ACHN (cell line): ENCODE data around the gene MICA.
"Not testable (repeated sequence)": the region's sequence is repeated elsewhere in the genome, so short reads cannot be mapped to it uniquely, and the experiment has no call there.

ENCODE experiments used
- DNase-seq: peaks from one replicate; pipeline ENCODE4 v3.0.0-alpha.2; 2015
- in situ Hi-C: cut with HindIII; loops from 2 replicates; pipeline ENCODE4 v1.10.0; 2017; ENCODE audit warnings: low sequenced_read_pairs, low pct_ligation_motif_present, low pct_unique_long_range_greater_than_20kb

The MICA gene

DNA sequence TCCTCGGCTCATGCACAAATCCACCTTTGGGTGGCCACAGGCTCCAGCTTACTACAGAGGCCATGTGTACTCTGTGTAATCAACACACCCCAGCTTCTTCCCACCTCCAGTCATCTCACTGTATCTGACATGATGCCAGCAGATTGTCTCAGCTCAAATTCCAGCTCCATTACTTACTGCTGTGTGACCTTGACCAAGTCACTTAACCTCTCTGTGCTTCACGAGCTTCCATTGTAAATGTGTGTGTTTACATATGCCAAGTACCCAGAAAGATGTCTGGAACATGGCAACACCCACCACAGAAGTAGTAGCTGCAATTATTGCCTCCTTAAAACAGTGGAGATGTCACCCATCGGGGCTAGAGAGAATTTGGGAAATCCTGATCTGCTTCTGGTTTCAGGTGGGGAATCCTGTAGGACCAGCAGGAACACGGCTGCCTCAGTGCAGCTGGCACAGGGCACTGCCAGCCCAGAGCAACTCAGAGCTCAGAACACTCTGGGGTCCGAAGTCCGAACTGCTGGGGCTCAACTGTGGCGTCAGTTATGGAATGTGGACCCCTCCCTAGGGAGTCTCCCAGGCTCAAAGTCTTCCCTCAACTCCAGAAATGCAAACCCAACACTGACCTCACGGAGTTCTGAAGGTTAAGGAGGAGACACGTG lies 25.2 kb upstream of the MICA start:
- no peak for DNase-seq
- in situ Hi-C loops: no loop called here

DNA sequence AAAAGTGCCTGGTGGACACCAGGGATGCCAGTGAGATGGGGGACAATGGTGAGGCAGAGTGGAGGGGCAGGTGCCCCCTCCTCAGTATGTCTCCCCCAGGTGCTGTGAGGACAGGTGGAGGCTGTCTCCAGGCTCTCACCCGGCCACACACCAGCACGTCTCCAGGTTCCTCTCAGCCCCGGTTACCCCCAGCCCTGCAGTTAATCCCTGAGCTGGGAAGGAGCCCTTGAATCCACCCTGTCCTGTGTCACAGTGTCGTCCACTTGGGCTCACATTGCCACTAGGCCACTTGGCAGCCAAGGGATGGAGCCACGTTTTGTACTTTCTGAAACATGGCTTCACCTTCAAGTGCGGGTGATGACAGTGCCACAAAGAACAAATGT lies 24.7 kb upstream of the MICA start:
- DNase-seq: no peak
- in situ Hi-C loops: no loop called here

GRCh38 chr6:31379850-31380249 lies 23.5 kb upstream of the MICA start:
- DNase-seq: no peak
- in situ Hi-C loops: no loop called here

DNA sequence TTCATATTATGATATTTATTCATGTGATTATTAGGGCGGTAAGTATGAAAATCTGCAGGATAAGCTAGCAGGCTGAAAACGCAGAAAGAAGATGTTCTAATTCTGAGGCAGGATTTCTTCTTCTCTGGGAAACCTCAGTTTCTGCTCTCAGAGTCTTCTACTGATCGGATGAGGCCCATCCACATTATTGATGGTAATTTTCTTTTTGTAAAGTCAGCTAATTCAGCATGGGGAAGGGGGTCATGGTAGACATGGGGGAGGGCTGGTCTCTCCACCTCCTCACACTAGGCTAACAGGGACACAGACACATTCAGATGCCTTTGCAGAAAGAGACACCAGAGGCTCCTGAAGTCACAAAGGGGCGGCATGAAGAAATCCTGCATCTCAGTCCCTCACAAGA lies 21.7 kb upstream of the MICA start:
- no peak for DNase-seq
- in situ Hi-C loops: no loop called here

DNA sequence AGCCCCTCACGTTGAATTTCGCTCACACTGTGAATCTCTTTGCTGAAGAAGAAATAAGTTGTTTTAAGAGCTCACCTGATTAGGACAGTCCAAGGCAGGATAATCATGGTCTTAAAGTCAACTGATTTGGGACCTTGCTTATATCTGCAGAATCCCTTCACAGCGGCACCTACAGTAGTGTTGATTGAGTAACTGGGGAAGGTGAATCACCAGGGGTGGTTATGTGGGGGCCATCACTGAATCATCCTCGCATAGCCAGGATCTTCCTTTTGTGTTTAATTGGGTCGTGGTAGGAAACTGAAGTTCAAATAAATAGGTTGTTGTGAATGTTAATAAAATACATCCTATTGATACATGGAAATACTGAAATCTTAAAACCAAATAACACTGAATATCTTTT lies 20.2 kb upstream of the MICA start:
- in situ Hi-C loops: no loop called here
- no peak for DNase-seq

- in situ Hi-C loops: no loop called here
- DNase-seq: no peak
These were observed 18.4 kb upstream of the MICA start for GRCh38 chr6:31385041-31385440.

DNA sequence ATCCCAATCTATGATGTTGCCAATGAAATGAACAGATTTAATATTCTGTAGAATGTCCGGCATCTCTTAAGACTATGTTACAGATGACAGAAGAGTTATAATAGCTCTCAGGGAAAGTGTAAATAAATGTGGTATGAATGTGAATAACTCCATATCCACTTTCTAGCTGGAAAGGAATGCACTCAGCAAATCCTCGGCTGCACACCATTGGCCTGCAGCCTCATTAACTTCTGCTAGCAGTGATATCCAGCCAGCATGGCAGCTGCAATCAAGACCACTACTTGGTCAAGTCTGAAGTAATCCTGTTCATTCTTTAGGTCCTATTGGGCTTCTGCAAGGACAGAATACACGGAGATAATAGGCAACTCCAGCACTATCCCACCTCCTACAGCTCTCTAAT lies 17.3 kb upstream of the MICA start:
- in situ Hi-C loops: no loop called here
- no peak for DNase-seq

GRCh38 chr6:31386977-31387376 lies 16.4 kb upstream of the MICA start:
- no peak for DNase-seq
- in situ Hi-C loops: no loop called here

GRCh38 chr6:31388916-31389801 lies 14.2 kb upstream of the MICA start:
- in situ Hi-C loops: not testable (repeated sequence)

DNA sequence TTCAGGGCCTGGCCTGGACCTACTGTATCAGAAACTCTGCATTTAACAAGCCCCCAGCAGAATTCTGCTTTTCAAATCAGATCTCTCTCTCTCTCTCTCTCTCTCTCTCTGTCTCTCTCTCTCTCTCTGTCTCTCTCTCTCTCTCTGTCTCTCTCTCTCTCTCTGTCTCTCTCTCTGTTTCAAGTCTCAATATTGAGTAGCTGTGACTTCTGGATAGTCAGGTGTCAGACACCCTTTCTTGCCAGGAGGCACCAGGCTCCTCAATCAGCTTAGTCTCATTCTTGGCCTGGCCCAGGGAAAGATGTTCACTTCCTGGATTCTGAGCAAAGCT lies 13.6 kb upstream of the MICA start:
- DNase-seq, in situ Hi-C loops: not testable (repeated sequence)

More at GRCh38 chr6:31388916-31389801, 14.2 kb upstream of the MICA start:
- DNase-seq: not testable (repeated sequence)

- in situ Hi-C loops: no loop called here
- DNase-seq: no peak
These were observed 9.5 kb upstream of the MICA start for GRCh38 chr6:31393932-31394331.

GRCh38 chr6:31394381-31394780 lies 9.0 kb upstream of the MICA start:
- DNase-seq: no peak
- in situ Hi-C loops: no loop called here

DNA sequence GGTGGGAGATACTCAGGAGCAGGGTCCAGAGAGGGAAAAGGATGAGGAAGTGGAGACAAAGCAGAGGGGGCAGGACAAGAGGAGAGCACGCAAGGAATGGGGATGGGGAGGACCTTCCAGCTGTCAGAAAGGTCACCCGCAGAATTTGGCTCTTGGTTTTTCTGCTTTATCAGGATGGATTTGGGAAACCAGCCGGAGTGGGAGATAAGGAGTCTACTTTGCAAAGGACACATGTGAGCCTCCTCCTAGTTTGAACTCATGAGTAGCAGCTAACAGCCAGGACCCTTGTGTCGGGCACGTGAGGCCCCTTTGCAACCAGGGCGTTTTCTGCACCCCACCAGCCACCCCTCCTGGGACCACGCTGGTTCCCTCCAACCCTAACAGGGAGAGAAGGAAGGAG lies 7.6 kb upstream of the MICA start:
- in situ Hi-C loops: no loop called here
- DNase-seq: no peak

DNA sequence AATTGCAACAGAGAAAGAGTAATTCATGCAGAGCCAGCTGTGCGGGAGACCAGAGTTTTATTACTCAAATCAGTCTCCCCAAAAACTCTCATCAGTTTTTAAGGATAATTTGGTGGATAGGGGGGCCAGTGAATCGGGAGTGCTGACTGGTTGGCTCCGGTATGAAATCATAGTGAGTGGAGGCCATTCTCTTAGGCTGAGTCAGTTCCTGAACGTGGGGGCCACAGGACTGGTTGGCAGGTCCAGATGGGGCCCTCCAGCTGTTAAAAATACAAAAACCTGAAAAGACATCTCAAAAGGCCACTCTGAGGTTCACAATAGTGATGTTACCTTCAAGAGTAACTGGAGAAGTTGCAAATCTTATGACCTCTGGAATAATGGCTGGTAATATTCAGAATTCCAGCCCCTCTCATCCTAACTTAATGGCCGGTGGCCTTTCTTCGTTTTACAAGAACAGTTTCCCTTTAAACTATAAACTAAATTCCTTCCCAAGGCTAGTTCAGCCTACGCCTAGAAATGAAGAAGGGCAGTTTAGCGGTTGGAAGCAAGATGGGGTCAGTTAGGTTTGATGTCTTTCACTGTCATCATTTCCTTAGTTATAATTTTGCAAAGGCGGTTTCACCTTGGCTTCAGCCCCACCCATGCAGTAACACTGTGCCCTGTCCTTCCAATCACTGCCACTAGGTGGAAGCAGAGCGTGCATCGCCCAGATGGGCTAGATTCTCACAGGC lies 6.8 kb upstream of the MICA start:
- in situ Hi-C loops: no loop called here
- DNase-seq: peak; percentile 79

GRCh38 chr6:31397153-31397499 lies 6.3 kb upstream of the MICA start:
- DNase-seq, in situ Hi-C loops: not testable (repeated sequence)

- DNase-seq: no peak
- in situ Hi-C loops: no loop called here
These were observed 5.4 kb upstream of the MICA start for GRCh38 chr6:31397901-31398525.

GRCh38 chr6:31399589-31400466 lies 3.6 kb upstream of the MICA start:
- in situ Hi-C loops: no loop called here
- DNase-seq: peak; percentile 89
